HEK293 (cell line): ENCODE measurements around the gene C1QBP.

Experiments
- CTCF ChIA-PET: fragments of 350-600 bp; formaldehyde crosslinking; extraction: SDS; loops from one replicate; lab custom pipeline; 2021; ENCODE audit warnings: antibody characterized with exemption; lab: Yijun Ruan, JAX
- POLR2A ChIA-PET: fragments of 300-600 bp; formaldehyde crosslinking; extraction: SDS; loops from one replicate; lab custom pipeline; 2020; ENCODE audit warnings: antibody characterized with exemption, inconsistent platforms; lab: Yijun Ruan, JAX
- H3K27ac ChIP-seq: fragments of 200-500 bp; sonication (Bioruptor generic); 2 replicates; pipeline ENCODE4 v1.5.1; 2014; ENCODE audit warnings: low read depth, low read length, control low read depth, inconsistent platforms; ENCODE audit errors: extremely low read depth
- H3K36me3 ChIP-seq, 2 experiments: fragments of 200-500 bp in 1 of 2; sonication (Bioruptor generic) in 1 of 2; 1 replicate in 1 of 2; 2 replicates in 1 of 2; pipeline ENCODE4 v1.5.1; 2014 to 2017; ENCODE audit warnings: inconsistent platforms in 2 of 2, low read length in 2 of 2; ENCODE audit not compliant: control insufficient read depth in 2 of 2, insufficient read depth in 1 of 2
- H3K4me1 ChIP-seq: fragments of 200-500 bp; sonication (Bioruptor generic); 2 replicates; pipeline ENCODE4 v1.5.1; 2014; ENCODE audit warnings: mild to moderate bottlenecking, low read length, inconsistent platforms; ENCODE audit not compliant: control insufficient read depth, insufficient read depth
- H3K4me3 ChIP-seq: 2 replicates; pipeline ENCODE4 v1.5.1; 2011; ENCODE audit warnings: low read depth, mild to moderate bottlenecking, control low read depth, low read length, moderate library complexity
- H3K9me3 ChIP-seq: fragments of 200-500 bp; sonication (Bioruptor generic); 2 replicates; pipeline ENCODE4 v1.5.1; 2014; ENCODE audit warnings: low read depth, low read length, inconsistent platforms; ENCODE audit not compliant: control insufficient read depth, insufficient read depth
- KLF9 ChIP-seq: fragments of 450-650 bp; formaldehyde crosslinking; IDR thresholded peaks from 2 replicates; pipeline ENCODE4 v1.5.1; 2016; ENCODE audit warnings: missing biosample characterization, missing genetic modification characterization, low read depth
- SETDB1 ChIP-seq: IDR thresholded peaks from one replicate; pipeline ENCODE4 v1.6.1; 2017; ENCODE audit warnings: mild to moderate bottlenecking, low read length, moderate library complexity, mixed read lengths; ENCODE audit not compliant: insufficient read length
- ZBTB17 ChIP-seq: fragments of 450-650 bp; formaldehyde crosslinking; IDR thresholded peaks from 2 replicates; pipeline ENCODE4 v1.5.1; 2016; ENCODE audit warnings: missing biosample characterization, missing genetic modification characterization
- ZFP69B ChIP-seq: fragments of 450-650 bp; formaldehyde crosslinking; IDR thresholded peaks from 2 replicates; pipeline ENCODE4 v1.5.1; 2016; ENCODE audit warnings: missing biosample characterization, missing genetic modification characterization
- ZNF114 ChIP-seq: fragments of 450-650 bp; formaldehyde crosslinking; IDR thresholded peaks from 2 replicates; pipeline ENCODE4 v1.5.0; 2017; ENCODE audit warnings: missing biosample characterization, missing genetic modification characterization
- ZNF2 ChIP-seq: fragments of 450-650 bp; formaldehyde crosslinking; IDR thresholded peaks from 2 replicates; pipeline ENCODE4 v1.5.1; 2016; ENCODE audit warnings: missing biosample characterization, missing genetic modification characterization
- ZNF404 ChIP-seq: fragments of 450-650 bp; formaldehyde crosslinking; IDR thresholded peaks from 2 replicates; pipeline ENCODE4 v1.5.1; 2017; ENCODE audit warnings: missing biosample characterization, missing genetic modification characterization
- ZNF433 ChIP-seq: fragments of 450-650 bp; formaldehyde crosslinking; IDR thresholded peaks from 2 replicates; pipeline ENCODE4 v1.5.1; 2016; ENCODE audit warnings: missing biosample characterization, missing genetic modification characterization, low read depth
- ZNF501 ChIP-seq: fragments of 450-650 bp; formaldehyde crosslinking; IDR thresholded peaks from 2 replicates; pipeline ENCODE4 v1.5.1; 2016; ENCODE audit warnings: missing biosample characterization, missing genetic modification characterization
- ZNF585B ChIP-seq: fragments of 450-650 bp; formaldehyde crosslinking; IDR thresholded peaks from 2 replicates; pipeline ENCODE4 v1.5.1; 2016; ENCODE audit warnings: missing biosample characterization, missing genetic modification characterization
- ZNF626 ChIP-seq: fragments of 450-650 bp; sonication (Bioruptor Pico); formaldehyde crosslinking; IDR thresholded peaks from 2 replicates; pipeline ENCODE4 v1.5.1; 2018; ENCODE audit warnings: missing biosample characterization, missing genetic modification characterization, inconsistent platforms
- ZNF792 ChIP-seq: fragments of 450-650 bp; formaldehyde crosslinking; IDR thresholded peaks from 2 replicates; pipeline ENCODE4 v1.5.1; 2016; ENCODE audit warnings: missing biosample characterization, missing genetic modification characterization
- ZNF837 ChIP-seq: fragments of 450-650 bp; formaldehyde crosslinking; IDR thresholded peaks from 2 replicates; pipeline ENCODE4 v1.5.1; 2016; ENCODE audit warnings: missing biosample characterization, missing genetic modification characterization
- TF ChIP-seq, protein P1 (sequence below): fragments of 450-650 bp; formaldehyde crosslinking; IDR thresholded peaks from 2 replicates; pipeline ENCODE4 v1.5.1; 2016; ENCODE audit warnings: missing biosample characterization, missing genetic modification characterization
- TF ChIP-seq, protein P2 (sequence below): fragments of 450-650 bp; formaldehyde crosslinking; IDR thresholded peaks from 2 replicates; pipeline ENCODE4 v1.5.1; 2016; ENCODE audit warnings: missing biosample characterization, missing genetic modification characterization
- TF ChIP-seq, protein P3 (sequence below): fragments of 450-650 bp; formaldehyde crosslinking; IDR thresholded peaks from 2 replicates; pipeline ENCODE4 v1.5.1; 2016; ENCODE audit warnings: missing biosample characterization, missing genetic modification characterization
- TF ChIP-seq, protein P4 (sequence below): fragments of 450-650 bp; formaldehyde crosslinking; IDR thresholded peaks from 2 replicates; pipeline ENCODE4 v1.5.1; 2017; ENCODE audit warnings: missing biosample characterization, missing genetic modification characterization

C1QBP gene

DNA sequence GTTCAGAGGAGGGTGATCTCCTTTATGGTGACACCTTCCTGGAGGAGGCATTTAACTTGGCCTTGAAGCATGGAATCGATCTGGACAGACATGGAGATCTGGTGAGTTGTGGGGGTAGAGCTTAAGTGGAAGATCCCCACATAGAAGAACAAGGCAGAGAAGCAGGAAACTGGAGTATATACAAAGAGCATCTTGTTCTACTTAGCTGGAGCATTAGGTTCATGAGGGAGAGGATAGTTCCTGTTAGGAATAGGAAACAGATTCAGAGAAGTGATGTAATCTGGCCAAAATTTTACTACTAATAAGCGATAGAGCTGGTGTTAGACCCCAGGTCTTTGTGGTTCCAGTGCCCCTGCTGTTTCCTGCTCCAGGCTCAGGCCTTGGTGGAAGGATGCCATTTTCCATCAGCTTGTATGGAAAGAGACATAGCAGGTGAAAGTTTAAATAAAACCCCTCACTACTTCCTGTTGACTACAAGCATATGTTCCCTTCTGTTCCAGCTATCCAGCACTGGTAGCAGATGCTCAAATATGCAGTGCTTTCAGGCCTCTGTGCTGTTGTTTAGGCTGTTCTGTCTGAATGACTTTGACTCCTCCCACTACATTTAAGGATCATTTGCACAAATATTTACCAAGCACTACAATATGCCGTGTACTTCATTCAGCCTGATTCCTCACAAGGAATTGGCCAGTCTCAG lies 9.6 kb downstream of the C1QBP start:
- Histone ChIP-seq H3K4me3 (no peak overlapping the region), H3K36me3 (peaks cover 85 to 99% of the 10 kb centered on the region in 2 experiments), H3K9me3 (no peaks in the 10 kb centered on the region), H3K27ac (no peak overlapping the region), H3K4me1 (no peaks in the 10 kb centered on the region)
- TF ChIP-seq, protein P1, sequence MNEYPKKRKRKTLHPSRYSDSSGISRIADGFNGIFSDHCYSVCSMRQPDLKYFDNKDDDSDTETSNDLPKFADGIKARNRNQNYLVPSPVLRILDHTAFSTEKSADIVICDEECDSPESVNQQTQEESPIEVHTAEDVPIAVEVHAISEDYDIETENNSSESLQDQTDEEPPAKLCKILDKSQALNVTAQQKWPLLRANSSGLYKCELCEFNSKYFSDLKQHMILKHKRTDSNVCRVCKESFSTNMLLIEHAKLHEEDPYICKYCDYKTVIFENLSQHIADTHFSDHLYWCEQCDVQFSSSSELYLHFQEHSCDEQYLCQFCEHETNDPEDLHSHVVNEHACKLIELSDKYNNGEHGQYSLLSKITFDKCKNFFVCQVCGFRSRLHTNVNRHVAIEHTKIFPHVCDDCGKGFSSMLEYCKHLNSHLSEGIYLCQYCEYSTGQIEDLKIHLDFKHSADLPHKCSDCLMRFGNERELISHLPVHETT (tag by site-specific recombination): no peak
- TF ChIP-seq ZNF837: no peak
- TF ChIP-seq ZNF792: no peak
- TF ChIP-seq ZFP69B: no peak
- TF ChIP-seq ZNF404: no peak
- CTCF ChIA-PET: interaction anchor here (0.7 to 2.3 kb wide), 4 partner anchors 9 to 21 kb away, joined by 3 to 7 read pairs (median 4); partner anchors contain the start of gene C1QBP
- POLR2A ChIA-PET: interaction anchor here (0.6 to 7.4 kb wide), 2 partner anchors 11 to 57 kb away, joined by 3 to 43 read pairs; partner anchors contain the start of genes DERL2, MIS12, NUP88 and RPAIN

GRCh38 chr17:5425826-5426225 lies 13.1 kb downstream of the C1QBP start:
- TF ChIP-seq, protein P2, sequence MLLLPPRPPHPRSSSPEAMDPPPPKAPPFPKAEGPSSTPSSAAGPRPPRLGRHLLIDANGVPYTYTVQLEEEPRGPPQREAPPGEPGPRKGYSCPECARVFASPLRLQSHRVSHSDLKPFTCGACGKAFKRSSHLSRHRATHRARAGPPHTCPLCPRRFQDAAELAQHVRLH (tag by site-specific recombination): no peak
- TF ChIP-seq, protein P3, sequence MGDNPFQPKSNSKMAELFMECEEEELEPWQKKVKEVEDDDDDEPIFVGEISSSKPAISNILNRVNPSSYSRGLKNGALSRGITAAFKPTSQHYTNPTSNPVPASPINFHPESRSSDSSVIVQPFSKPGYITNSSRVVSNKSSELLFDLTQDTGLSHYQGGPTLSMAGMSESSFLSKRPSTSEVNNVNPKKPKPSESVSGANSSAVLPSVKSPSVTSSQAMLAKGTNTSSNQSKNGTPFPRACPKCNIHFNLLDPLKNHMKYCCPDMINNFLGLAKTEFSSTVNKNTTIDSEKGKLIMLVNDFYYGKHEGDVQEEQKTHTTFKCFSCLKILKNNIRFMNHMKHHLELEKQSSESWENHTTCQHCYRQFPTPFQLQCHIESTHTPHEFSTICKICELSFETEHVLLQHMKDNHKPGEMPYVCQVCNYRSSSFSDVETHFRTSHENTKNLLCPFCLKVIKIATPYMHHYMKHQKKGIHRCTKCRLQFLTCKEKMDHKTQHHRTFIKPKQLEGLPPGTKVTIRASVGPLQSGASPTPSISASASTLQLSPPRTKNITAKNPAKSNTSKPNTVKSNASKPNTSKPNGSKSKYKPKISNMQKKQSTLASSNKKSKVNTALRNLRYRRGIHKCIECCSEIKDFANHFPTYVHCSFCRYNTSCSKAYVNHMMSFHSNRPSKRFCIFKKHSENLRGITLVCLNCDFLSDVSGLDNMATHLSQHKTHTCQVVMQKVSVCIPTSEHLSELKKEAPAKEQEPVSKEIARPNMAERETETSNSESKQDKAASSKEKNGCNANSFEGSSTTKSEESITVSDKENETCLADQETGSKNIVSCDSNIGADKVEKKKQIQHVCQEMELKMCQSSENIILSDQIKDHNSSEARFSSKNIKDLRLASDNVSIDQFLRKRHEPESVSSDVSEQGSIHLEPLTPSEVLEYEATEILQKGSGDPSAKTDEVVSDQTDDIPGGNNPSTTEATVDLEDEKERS (tag by site-specific recombination): no peak
- TF ChIP-seq ZFP69B: no peak
- TF ChIP-seq ZBTB17 (tag by site-specific recombination): no peak
- no peak for TF ChIP-seq ZNF2 (tag by site-specific recombination)
- no peak for TF ChIP-seq ZNF433
- TF ChIP-seq ZNF585B (tag by site-specific recombination): no peak
- TF ChIP-seq, protein P4, sequence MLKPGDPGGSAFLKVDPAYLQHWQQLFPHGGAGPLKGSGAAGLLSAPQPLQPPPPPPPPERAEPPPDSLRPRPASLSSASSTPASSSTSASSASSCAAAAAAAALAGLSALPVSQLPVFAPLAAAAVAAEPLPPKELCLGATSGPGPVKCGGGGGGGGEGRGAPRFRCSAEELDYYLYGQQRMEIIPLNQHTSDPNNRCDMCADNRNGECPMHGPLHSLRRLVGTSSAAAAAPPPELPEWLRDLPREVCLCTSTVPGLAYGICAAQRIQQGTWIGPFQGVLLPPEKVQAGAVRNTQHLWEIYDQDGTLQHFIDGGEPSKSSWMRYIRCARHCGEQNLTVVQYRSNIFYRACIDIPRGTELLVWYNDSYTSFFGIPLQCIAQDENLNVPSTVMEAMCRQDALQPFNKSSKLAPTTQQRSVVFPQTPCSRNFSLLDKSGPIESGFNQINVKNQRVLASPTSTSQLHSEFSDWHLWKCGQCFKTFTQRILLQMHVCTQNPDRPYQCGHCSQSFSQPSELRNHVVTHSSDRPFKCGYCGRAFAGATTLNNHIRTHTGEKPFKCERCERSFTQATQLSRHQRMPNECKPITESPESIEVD (tag by site-specific recombination): no peak
- TF ChIP-seq ZNF626 (tag by site-specific recombination): no peak
- no peak for TF ChIP-seq KLF9 (tag by site-specific recombination)
- no peak for TF ChIP-seq ZNF114 (tag by site-specific recombination)
- TF ChIP-seq SETDB1: no peak
- TF ChIP-seq ZNF501 (tag by site-specific recombination): no peak
- Histone ChIP-seq H3K27ac (no peak overlapping the region), H3K36me3 (peaks cover 83 to 96% of the 10 kb centered on the region in 2 experiments), H3K4me1 (no peaks in the 10 kb centered on the region), H3K4me3 (no peak overlapping the region), H3K9me3 (no peaks in the 10 kb centered on the region)
- ChIA-PET CTCF (interaction anchor here (0.6 to 3.5 kb wide), 3 partner anchors 13 to 1175 kb away, joined by 3 to 20 read pairs (median 4); partner anchors contain the start of gene C1QBP), POLR2A (interaction anchor here (1.1 kb wide), 1 partner anchor 11 kb away, joined by 3 read pairs; no protein-coding TSS in a partner anchor)
